ENCODE data around the gene KCNH4. TPM values are rescaled to one million over a fixed set of nuclear protein-coding genes. Genes with fewer than 3 reads are reported as not detected.

The KCNH4 gene
- total and polyA plus RNA-seq, 9 of the 15 experiments (the other 6 are each of a cell fraction or from before 2014, with no cell fraction given): 0.10 to 1.8 (median 0.50) TPM

GRCh38 chr17:42120770-42121769 is 59.9 kb downstream of the KCNH4 start, which contains the start of gene KAT2A (continued):
- TF ChIP-seq, protein P1, sequence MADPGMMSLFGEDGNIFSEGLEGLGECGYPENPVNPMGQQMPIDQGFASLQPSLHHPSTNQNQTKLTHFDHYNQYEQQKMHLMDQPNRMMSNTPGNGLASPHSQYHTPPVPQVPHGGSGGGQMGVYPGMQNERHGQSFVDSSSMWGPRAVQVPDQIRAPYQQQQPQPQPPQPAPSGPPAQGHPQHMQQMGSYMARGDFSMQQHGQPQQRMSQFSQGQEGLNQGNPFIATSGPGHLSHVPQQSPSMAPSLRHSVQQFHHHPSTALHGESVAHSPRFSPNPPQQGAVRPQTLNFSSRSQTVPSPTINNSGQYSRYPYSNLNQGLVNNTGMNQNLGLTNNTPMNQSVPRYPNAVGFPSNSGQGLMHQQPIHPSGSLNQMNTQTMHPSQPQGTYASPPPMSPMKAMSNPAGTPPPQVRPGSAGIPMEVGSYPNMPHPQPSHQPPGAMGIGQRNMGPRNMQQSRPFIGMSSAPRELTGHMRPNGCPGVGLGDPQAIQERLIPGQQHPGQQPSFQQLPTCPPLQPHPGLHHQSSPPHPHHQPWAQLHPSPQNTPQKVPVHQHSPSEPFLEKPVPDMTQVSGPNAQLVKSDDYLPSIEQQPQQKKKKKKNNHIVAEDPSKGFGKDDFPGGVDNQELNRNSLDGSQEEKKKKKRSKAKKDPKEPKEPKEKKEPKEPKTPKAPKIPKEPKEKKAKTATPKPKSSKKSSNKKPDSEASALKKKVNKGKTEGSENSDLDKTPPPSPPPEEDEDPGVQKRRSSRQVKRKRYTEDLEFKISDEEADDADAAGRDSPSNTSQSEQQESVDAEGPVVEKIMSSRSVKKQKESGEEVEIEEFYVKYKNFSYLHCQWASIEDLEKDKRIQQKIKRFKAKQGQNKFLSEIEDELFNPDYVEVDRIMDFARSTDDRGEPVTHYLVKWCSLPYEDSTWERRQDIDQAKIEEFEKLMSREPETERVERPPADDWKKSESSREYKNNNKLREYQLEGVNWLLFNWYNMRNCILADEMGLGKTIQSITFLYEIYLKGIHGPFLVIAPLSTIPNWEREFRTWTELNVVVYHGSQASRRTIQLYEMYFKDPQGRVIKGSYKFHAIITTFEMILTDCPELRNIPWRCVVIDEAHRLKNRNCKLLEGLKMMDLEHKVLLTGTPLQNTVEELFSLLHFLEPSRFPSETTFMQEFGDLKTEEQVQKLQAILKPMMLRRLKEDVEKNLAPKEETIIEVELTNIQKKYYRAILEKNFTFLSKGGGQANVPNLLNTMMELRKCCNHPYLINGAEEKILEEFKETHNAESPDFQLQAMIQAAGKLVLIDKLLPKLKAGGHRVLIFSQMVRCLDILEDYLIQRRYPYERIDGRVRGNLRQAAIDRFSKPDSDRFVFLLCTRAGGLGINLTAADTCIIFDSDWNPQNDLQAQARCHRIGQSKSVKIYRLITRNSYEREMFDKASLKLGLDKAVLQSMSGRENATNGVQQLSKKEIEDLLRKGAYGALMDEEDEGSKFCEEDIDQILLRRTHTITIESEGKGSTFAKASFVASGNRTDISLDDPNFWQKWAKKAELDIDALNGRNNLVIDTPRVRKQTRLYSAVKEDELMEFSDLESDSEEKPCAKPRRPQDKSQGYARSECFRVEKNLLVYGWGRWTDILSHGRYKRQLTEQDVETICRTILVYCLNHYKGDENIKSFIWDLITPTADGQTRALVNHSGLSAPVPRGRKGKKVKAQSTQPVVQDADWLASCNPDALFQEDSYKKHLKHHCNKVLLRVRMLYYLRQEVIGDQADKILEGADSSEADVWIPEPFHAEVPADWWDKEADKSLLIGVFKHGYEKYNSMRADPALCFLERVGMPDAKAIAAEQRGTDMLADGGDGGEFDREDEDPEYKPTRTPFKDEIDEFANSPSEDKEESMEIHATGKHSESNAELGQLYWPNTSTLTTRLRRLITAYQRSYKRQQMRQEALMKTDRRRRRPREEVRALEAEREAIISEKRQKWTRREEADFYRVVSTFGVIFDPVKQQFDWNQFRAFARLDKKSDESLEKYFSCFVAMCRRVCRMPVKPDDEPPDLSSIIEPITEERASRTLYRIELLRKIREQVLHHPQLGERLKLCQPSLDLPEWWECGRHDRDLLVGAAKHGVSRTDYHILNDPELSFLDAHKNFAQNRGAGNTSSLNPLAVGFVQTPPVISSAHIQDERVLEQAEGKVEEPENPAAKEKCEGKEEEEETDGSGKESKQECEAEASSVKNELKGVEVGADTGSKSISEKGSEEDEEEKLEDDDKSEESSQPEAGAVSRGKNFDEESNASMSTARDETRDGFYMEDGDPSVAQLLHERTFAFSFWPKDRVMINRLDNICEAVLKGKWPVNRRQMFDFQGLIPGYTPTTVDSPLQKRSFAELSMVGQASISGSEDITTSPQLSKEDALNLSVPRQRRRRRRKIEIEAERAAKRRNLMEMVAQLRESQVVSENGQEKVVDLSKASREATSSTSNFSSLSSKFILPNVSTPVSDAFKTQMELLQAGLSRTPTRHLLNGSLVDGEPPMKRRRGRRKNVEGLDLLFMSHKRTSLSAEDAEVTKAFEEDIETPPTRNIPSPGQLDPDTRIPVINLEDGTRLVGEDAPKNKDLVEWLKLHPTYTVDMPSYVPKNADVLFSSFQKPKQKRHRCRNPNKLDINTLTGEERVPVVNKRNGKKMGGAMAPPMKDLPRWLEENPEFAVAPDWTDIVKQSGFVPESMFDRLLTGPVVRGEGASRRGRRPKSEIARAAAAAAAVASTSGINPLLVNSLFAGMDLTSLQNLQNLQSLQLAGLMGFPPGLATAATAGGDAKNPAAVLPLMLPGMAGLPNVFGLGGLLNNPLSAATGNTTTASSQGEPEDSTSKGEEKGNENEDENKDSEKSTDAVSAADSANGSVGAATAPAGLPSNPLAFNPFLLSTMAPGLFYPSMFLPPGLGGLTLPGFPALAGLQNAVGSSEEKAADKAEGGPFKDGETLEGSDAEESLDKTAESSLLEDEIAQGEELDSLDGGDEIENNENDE (IDR thresholded peaks at IDR 0.05; ENCODE audit: low read depth, low read length): no peak
- no peak for TF ChIP-seq ZNF740 (CRISPR knock-in tag; IDR thresholded peaks at IDR 0.05)
- peak in 1 of 2 experiments; percentile 84; a peak in 2 of 4 replicates for TF ChIP-seq ZNF740 (tag; IDR thresholded peaks at IDR 0.05)
- peak; percentile 98 for TF ChIP-seq MYC (IDR thresholded peaks at IDR 0.05; ENCODE audit: low read depth, low read length)
- TF ChIP-seq MYC (CRISPR knock-in tag; IDR thresholded peaks at IDR 0.05; ENCODE audit: borderline replicate concordance, low read depth): no peak
- TF ChIP-seq NR2C1 (IDR thresholded peaks at IDR 0.05): no peak
- 0 out of 2 replicates have a peak, but pooled peaks have one; percentile 22 for TF ChIP-seq NR2C1 (tag; IDR thresholded peaks at IDR 0.05)
- TF ChIP-seq KLF16 (IDR thresholded peaks at IDR 0.05): 0 out of 2 replicates have a peak, but pooled peaks have one; percentile 12
- TF ChIP-seq ZBTB7A (IDR thresholded peaks at IDR 0.05; ENCODE audit: borderline replicate concordance, control insufficient read depth, low read depth, low read length): peak; percentile 32; the same call in 1 of the 2 replicates
- no peak for TF ChIP-seq ZNF282 (CRISPR knock-in tag; IDR thresholded peaks at IDR 0.05)
- TF ChIP-seq MBD2 (IDR thresholded peaks at IDR 0.05; ENCODE audit: borderline replicate concordance, low read depth): peak; percentile 54; the same call in 1 of the 2 replicates
- no peak for TF ChIP-seq ZNF57 (CRISPR knock-in tag; IDR thresholded peaks at IDR 0.05)
- TF ChIP-seq TBP (optimal IDR thresholded peaks at IDR 0.05; ENCODE audit: low read depth, low read length): peak; percentile 46
- TF ChIP-seq L3MBTL2 (IDR thresholded peaks at IDR 0.05): peak; percentile 58

All from K562 (cell line).